OCI-M1 (cell line): ENCODE measurements around the gene LRMDA.

Experiments used
- DNase-seq: peaks from one replicate; lab custom pipeline; 2025; lab: John Stamatoyannopoulos, UW

Gene LRMDA

DNA sequence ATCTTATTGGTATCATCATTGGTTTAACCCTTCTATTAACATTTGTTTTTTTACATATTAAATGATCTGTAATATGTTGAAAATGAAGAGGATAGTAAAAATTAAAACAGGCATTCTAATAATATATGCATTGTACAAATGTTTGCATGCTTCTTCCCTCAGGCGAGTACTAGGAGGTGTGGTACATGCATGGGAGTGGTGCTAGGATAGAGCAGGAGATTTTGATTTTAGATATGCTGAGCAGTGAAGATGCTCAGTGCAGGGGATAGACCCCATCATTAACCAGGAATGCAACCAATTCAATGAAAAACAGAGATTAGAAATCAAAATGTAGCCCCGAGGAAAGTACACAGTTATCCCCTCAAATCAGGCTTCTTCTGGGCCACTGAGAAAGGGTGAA lies 916.4 kb downstream of the LRMDA start:
- DNase-seq, result no peak

DNA sequence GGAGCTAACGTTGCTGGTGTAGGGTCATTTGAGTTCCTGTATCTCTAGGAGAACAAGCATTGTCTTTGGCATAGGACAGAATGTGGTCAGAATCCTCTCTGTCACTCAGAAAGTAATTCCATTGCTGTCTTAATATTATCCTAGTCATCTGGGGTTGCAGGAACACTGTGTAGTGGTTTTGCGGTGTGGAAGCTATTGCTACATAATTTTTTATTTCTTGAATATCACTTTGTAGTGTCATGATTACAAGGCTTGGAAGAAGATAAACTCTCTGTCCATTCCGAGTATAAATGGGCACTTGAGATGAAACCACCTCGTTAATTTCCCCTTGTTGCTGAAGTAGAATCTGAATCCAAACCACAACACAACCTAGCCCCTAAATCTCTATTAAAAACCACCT lies 919.2 kb downstream of the LRMDA start:
- DNase-seq, result no peak

GRCh38 chr10:76352300-76352699 lies 920.9 kb downstream of the LRMDA start:
- DNase-seq, result no peak

GRCh38 chr10:76353237-76353851 lies 921.9 kb downstream of the LRMDA start:
- DNase-seq, result no peak

DNA sequence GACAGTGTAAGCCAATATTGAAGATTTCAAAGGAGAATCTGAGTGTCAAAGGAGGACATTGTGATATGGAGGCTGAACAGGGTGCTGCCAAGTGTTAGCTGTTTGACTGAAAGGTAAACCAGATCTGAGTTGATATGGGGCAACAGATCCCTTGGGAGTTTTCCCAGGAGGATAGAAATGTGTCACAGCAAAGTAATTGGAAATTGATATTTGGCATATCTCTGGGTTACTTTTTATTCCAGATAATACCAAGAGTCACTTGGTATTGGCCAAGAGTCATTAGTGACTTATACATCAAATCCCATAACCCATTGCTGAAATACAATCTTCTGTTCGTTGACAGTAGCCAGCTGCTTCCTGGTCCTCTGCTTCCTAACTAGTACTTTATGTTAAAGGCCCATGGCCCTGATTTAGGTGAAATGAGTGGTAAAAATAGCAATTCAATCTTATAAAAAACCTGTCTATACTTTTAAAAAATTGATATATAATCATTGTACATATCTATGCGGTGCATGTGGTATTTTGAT lies 922.9 kb downstream of the LRMDA start:
- no peak for DNase-seq

DNA sequence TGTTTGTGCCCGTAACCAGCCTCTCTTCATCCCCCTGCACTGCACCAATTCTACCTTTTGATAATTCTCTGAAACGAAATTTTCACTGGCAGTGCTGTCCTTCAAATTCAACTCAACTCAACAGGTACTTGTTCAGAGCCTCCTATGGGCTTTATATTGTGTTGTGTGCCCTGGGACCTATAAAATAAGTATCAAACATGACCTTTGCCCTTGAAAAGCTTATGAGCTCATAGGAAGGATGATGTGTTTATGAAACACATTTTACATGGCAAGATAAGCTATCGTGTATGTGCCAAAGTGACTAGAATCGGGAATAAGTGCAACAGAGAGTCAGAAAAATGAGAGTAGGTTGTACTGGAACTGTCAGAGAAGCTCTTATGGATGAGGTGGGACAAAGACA lies 923.5 kb downstream of the LRMDA start:
- no peak for DNase-seq

- DNase-seq, result no peak
Measured at GRCh38 chr10:76356557-76356956, 925.1 kb downstream of the LRMDA start.

DNA sequence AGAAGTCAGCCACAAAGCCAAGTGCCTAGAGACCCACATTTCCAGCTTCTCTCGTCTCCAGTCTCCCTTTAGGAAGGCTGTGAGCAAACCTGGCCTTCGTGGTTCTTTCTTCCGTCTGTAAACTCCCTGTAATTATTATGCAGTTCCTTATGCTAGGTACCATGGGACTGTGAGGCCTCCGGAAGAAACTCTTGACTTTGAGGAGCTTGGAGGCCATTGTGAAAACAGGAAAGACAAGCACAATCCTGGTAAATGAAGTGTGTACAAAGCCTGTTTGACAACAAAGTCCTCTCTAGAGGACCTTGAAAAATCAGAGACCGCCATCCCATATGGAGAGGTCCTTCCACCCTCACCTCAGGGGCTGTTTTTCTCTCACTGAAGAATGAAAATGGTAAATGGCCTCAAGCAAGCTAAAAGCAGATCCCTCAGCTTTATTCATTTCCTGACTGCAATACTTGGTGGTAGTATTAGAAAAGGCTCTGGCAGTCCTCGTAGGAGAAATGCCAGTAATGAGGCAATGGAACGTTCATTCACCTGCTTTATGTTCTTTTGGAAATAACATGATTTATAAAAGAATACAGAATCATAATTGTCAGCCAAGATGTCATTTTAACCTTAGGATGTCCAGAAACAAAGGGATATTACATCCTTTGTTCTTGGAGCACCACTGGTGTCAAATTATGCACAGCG lies 926.4 kb downstream of the LRMDA start:
- DNase-seq, result no peak

- DNase-seq, result no peak
Measured at GRCh38 chr10:76358743-76359395, 927.4 kb downstream of the LRMDA start.

DNA sequence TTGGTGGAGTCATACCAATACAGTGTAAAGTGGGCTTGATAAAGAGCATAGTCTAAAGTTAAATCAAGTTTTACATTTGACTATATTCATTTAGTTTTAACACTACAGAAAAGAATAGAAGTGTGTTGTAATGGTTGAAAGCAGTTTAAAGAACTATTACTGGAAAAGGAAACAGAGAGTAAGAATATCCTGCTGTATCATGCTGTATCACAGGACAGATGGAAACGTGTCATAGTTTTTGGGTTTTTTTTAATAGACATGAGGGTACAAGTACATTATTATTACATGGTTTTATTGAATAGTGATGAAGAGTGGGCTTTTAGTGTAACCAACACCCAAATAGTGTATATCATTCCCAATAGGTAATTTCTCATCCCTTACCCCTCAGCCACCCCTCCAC lies 944.3 kb downstream of the LRMDA start:
- DNase-seq, result no peak

- no peak for DNase-seq
Measured at GRCh38 chr10:76382381-76382851, 951.0 kb downstream of the LRMDA start.

- DNase-seq, result no peak
Measured at GRCh38 chr10:76388321-76389023, 957.0 kb downstream of the LRMDA start.

DNA sequence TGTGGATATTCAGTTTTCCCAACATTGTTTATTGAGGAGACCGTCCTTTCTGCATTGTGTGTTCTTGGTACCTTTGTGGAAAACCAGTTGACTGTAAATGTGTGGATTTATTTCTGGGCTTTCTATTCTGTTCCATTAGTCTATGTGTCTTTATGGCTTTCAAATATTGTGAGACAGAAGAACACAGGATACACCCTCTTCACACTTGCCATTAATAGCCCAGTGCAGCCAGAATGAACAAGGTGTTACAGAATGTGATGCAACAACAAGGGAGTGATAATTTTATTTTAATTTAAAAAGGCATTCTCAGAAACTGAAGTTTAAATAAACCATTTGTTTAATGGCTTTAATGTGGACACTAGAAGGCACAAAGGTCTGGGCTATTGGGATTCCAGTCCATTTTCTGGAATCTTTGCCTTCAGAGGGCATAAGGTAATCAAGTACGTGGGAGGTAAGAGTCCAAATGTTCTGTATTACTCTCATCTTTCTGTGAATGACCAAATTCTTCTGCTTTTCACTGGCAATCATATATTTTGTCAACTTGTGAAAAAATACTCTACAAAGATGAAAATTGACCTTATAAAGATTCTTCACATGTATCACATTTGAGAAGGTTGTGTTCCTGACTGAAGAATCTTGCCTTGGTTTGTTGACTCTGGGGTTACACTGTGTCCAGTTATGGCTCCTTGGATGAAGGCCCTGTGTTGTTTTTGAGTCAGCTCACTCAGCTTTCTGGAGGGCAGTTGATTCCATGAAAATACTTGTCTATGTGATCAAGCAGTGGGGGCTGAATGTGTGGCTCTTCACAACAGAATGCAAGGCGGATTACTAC lies 962.7 kb downstream of the LRMDA start:
- no peak for DNase-seq

- DNase-seq, result no peak
Measured at GRCh38 chr10:76394707-76395042, 963.3 kb downstream of the LRMDA start.

- DNase-seq, result no peak
Measured at GRCh38 chr10:76395251-76395650, 963.8 kb downstream of the LRMDA start.

DNA sequence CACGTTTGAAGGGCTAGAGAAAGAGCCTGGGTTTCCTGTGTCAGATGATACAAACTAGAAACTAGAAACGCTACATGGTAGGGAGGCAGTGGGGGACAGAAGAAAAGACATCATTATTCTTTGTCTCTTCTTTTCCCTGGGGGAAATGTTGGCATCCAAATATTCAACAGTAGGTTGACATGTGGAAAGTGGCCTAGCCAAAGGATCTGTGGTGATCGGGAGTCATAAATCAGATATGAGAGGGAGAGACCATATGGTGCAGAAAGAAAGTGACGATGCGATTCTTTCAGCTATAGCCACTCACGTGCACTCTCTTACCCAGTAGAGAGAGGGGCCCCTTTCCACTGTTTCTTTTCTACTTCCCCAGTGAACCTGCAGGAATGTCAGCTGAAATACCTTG lies 964.7 kb downstream of the LRMDA start:
- DNase-seq, result no peak

GRCh38 chr10:76397181-76398042 lies 966.0 kb downstream of the LRMDA start:
- no peak for DNase-seq

- no peak for DNase-seq
Measured at GRCh38 chr10:76398043-76398710, 966.8 kb downstream of the LRMDA start.

DNA sequence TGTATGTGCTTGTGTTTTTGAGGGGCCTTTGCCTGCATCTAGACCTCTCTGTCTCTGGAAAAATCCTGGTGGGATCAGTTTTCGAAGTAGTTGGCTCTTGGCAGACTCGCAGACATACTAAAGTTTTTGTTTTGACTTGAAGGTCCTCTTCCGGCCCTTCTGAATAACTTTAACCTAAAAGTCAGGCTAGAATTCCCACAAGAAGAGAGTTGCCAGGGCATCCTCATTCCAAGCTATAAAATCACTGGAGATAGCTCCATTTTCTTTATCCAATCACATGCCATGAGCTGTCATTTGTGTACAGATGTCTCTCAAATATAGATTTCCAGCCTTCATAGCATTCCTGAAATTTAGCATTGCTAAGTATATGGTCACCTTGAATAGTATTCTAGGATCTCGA lies 967.8 kb downstream of the LRMDA start:
- DNase-seq, result no peak

DNA sequence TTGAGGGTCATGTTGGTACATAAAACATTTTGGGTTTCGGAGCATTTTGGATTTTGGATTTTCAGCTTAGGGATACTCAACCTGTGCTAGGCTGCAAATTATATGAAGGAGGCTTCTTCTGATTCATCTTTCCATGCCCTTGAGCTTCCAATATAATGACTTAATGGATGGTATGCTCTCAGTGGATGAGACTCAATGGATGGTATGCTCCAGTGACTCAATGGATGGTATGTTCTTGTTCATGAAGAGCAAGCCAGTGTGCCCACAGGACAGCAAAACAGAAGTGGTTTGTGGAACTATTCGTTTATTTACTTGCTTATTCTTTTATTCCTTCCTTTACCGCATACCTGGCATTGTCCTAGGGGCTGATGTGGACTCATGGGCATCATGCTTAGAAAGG lies 969.6 kb downstream of the LRMDA start:
- no peak for DNase-seq
